NOMO-1 (cell line): Measurements from ENCODE around the gene PDGFRB.

Source experiments
- DNase-seq, 2 experiments: peaks; one replicate each; lab custom pipeline; 2025; ENCODE audit not compliant: unreplicated experiment in 2 of 2; lab: John Stamatoyannopoulos, UW

The PDGFRB gene

DNA sequence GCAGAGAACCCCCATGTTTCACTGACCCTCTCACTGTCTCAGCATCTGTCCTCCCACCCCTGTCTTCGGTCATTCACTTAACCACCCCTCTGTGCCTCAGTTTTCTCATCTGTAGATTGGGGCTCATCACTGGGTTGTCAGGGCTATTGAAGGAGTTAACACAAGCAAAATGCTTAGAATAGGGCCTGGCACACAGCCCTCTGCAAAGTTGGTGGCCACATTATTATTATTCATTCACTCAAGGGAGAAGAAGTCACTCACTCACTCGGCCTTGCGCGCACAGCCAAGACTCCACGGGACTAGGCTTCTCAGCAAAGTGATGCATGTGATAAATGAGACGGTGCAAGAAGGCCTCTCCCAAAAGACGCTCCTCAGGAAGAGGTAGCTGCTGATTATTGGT is 8.0 kb downstream of the PDGFRB start:
- DNase-seq, result no peak

DNA sequence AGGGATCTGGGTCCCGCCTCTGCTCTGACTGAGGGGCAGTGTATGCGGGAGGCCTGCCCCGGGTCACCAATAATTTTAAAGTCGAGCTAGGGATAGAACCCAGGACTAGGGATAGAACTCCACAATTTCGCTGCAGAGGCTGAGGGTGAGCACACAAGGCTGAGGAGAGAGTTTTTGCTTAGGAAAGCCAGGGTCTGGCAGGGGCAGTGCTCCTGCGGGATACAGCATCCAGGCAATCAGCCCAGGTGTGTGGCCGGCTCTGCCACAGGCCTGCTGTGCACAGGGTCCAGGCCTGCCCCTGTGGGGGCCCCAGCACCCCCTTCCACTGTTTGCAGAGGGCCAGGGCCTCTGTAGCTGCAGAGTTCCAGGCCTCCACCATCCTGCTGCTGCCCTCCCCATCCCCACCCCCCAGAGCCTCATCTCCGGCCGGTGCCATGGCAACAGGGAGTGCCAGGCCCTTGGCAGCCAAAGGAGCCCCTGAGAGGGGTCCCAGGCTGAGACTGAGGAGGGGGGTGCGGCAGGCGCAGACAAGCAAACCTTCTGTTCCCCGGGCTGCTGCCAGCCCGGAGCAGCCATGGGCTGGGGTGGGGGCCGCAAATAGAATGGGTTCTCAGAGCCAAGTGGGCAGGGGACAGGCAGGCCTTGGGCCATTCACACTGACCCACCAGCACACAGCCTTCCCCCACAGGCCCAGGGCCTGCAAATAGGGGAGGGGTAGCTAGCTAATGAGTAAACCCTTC is 8.6 kb downstream of the PDGFRB start:
- no peak for DNase-seq

- DNase-seq, result no peak
These were observed 9.4 kb downstream of the PDGFRB start for GRCh38 chr5:150146235-150146634.

DNA sequence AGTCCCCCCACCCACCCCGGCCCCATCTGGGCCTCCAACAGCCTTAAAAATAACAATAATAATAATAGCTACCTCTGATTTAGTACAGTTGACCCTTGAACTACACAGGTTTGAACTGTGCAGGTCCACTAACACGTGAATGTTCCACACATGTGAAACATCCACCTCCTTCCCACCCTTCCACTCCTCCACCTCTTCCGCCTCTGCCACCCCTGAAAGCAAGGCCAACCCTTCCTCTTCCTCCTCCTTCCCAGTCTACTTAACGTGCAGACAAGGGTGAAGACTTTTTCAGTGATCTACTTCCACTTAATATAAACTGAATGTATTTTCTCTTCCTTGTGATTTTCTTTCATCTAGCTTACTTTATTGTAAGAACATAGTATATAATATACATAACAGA is 10.8 kb downstream of the PDGFRB start:
- no peak for DNase-seq

DNA sequence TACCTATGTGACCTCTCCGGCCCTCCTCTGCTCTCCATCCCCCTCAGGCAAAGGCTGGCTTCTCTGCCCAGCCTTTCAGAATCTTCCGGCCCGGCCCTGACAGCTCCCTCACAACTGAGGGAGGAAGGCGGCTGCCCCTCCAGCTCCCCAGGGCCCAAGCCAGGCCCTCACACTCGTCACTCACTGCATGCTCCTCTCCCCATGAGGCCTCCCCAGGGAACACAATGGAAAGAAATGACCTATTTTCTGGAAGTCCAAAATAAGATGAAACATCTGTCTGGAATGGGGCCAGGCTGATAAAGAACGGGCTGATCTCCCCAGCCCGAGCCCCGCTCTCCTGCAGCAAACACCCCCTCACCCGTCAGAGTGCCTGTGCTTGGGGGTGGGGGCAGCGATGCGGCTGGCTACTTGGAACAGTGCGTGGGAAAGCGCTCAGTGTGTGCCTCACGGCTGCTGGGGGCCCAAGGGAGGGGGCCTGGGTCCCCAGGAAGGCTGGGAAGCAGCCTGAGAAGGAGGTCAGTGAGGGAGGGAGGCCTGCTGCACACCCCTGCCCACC is 11.3 kb downstream of the PDGFRB start:
- no peak for DNase-seq

DNA sequence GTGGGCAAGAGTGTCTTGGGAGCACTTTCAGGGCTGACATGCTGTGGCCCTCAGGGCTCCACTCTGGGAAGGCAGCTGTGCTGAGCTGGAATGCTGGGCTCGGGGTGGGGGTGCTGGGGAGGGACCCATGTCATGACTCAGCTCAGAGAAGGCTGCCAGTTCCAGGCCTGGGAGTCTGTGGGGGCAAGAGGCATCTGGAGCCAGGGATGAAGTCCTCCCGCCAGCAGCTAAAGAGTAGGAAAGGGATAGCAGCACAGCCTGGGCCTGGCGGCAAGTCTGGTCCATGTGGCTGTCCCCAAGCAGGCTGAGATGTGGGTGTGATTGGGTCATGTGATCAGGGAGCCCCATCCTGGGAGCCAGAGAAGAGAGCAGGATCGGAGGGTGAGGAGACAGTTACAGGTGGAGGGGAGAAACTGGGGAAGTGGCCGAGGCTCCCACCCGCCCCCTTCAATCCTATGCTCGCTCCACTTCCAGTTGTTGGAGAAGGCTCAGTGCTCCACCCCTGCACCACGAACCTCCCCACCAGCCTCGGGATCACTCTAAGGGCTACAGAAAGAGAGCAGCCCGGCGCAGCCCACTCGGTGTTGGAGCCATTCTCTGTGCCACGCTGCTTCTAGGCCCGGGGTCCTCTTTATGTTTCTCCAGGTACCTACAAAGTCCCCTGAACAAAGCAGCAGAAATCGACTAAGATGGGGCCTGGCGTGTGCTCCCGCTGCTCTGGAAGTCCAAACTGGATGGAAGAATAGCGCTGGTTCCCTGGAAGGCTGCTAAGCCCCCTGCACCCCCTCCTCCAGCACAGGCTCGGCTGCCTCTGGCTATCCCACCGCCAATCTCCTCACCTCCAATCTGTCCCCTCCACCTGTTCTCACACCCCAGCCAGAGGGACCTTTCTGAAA is 12.0 kb downstream of the PDGFRB start:
- no peak for DNase-seq

GRCh38 chr5:150142959-150143349 is 12.7 kb downstream of the PDGFRB start:
- peak in 1 of 2 experiments; percentile 35 for DNase-seq

DNA sequence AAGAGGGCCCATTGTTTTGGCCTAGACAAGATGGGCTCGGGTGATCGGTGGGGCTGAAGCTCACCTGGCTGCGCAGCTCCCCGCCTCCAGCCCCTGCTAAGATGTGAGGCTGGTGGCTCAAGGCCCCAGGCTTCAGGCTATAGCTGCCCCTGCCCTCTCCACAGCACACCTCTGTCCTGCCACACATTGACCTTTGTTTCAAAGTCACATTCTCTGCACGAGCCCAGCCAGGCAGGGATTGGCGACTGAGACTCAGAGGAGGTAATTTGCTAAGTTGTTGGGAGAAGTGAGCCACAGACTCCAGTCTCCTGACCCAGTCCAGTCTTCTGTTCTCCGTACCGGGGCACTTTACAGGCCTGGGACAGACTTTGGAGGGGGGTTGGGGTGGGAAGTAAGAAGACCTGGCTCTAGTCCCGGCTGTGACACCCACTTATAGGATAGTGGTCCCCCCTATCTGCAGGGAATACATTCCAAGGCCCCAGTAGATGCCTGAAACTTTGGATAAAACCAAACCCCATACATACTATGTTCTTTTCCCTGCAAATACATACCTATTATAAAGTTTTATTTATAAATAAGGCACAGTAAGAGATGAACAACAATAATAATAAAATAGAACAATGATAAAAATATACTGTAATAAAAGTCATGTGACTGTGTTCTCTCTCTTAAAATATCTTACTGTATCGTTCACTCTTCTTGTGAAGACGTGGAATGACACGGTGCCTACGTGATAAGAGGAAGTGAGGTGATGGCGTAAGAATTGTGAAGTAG is 13.3 kb downstream of the PDGFRB start:
- DNase-seq, result peak in 1 of 2 experiments; percentile 89

DNA sequence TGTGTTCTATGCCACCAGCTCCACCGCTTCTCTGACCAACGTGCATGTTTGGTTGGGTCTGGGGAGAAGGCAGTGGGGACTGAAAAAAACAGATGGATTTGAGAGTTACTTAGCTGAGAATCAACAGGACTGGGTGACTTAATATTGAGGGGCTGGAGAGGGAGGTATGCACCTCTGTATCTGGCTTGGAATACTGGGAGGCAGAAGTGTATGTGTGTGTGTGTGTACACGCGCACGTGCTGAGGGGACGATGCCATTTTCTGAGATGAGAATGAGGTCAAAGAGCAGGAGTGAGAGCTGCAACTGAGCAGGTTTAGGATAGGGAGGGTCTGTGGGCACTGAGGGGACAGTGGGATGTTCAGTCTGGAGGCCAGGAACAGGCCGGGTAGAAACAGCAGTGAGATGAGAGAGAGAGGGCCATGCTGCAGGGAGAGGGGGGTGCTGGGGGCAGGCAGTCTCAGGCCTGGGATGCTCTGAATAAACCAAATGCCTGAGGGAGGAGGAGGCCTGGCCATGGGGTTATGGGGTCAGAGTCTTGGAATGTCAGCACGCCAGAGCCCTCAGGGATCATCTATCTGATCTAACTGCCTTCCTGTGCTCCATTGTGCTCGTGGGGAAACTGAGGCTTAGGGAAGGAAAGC is 14.0 kb downstream of the PDGFRB start:
- no peak for DNase-seq

DNA sequence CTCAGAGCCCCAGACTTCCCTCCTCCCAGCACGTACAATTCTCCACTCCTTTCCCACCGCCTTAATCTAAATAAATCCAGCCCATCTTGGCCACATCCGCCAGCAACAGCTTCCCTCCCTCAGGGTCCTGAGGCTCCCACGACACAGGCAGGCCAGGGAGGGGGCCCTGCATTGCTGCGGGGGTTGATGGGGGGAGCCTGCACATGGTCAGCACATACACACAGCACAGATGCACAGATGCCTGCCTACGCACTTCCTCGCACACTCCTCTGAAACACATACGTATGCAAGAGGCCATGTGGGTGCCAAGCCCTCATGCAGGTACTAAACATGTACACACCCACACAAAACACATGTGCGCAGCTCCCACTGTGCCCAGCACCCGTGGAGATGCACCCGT is 14.8 kb downstream of the PDGFRB start:
- DNase-seq, result no peak

DNA sequence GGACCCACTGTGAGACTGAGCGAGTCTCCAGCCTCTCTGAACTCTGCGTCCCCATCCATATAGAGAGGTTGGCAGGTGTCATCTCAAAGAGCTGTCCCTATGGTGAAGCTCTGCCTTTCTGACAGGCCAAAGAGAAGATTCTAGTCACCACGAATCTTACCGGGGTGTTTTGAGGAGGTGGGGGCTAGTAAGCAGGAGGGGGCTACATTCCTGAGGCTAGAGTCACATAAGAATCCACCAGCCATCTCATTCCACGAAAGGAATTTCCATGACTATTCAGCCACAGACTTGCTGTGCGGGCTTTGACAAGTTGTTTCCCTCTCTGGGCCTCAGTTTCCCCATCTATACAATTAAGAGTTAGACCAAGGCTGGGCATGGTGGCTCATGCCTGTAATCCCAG is 16.3 kb downstream of the PDGFRB start:
- no peak for DNase-seq

DNA sequence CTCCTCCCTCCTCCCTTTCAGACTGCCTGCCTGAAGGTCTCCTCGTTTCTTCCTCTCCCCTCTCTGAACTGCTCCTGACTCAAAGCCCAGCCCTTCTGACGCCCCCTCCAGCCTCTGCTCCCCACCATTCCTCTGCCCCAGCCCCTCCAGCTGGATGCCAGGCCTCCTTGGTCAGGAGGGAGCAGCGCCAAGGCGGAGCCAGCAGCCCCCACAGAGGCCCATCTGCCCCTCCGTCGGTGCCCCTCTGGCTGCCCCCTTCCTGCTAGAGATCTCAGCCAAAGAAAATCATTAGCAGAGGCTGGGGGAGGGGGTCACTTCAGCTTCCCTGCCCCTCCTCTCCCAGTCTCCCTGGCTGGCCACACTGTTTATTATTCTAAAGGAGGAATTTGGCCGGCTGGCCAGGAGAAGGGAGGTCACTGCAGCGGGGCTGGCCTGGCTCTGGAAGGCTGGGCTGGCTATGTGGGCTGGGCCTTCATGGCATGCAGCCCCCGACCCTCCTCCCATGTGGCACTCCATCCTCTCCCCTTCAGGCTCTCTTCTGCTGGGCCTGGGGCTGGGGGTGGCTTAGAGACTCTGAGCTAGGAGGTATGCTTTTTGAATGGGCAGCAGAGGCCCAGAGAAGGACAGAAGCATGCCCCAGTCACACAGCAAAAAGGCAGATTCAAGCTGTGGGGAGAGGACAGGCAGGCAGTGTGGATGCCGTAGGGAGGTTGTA is 16.9 kb downstream of the PDGFRB start:
- no peak for DNase-seq

GRCh38 chr5:150137997-150138396 is 17.6 kb downstream of the PDGFRB start:
- DNase-seq, result no peak

GRCh38 chr5:150137168-150137957 is 18.3 kb downstream of the PDGFRB start:
- no peak for DNase-seq

- DNase-seq, result no peak
These were observed 19.1 kb downstream of the PDGFRB start for GRCh38 chr5:150136305-150137167.

DNA sequence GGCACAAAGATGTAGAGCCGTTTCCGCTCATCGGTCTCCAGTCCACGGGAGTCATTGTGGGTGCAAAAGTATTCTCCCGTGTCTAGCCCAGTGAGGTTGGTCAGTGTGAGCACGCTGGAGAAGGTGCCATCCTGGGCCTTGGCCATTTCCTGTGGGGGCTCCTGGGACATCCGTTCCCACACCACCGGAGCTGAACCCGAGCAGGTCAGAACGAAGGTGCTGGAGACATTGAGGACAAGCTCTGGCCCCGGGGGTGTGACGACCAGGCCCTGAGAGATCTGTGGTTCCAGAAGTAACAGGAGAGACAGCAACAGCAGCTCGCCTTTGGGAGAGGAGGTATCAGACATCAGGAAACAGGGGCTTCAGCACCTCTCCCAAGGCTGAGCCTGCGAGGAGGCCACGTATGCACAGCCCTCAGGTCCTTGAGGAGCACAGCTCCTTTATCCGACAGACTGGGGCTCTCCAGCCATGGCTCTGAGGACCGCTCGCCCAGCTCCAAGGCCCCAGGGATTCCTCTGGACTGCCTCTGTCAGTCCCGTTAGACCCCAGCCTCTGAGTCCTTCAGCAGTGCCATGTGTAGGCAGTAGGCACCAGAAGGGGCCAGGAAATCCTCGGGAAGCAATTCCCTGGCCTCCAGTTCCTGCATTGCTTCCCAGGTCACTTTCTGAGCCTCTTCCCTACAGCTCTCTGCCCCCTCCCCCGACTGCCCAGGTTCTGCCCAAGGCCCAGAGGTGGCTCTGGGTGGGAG is 19.9 kb downstream of the PDGFRB start:
- no peak for DNase-seq

- DNase-seq, result no peak
These were observed 21.5 kb downstream of the PDGFRB start for GRCh38 chr5:150134198-150134588.
